RCC 7860 (cell line): ENCODE measurements around the gene WNT10A.
A peak's percentile ranks its signal among the peaks of the same experiment; 100 is the strongest.

ENCODE experiments used
- DNase-seq: peaks from one replicate; pipeline ENCODE4 v3.0.0-alpha.2; 2015; ENCODE audit warnings: low spot score
- FAIRE-seq: peaks from 2 replicates; lab custom pipeline; 2012; peaks lifted over from hg19 to GRCh38; lab: Jason Lieb, UNC

Gene WNT10A

DNA sequence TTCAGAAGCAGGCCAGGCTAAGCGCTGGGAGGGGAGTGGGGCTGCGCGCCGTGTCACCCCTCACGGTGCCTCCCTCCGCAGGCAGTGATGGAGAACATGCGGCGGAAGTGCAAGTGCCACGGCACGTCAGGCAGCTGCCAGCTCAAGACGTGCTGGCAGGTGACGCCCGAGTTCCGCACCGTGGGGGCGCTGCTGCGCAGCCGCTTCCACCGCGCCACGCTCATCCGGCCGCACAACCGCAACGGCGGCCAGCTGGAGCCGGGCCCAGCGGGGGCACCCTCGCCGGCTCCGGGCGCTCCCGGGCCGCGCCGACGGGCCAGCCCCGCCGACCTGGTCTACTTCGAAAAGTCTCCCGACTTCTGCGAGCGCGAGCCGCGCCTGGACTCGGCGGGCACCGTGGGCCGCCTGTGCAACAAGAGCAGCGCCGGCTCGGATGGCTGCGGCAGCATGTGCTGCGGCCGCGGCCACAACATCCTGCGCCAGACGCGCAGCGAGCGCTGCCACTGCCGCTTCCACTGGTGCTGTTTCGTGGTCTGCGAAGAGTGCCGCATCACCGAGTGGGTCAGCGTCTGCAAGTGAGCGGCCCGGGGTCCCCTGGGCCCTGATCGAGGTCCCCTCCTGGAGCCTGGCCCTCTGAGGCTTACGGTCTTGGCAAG lies 12.2 kb downstream of the WNT10A start:
- no peak for FAIRE-seq

DNA sequence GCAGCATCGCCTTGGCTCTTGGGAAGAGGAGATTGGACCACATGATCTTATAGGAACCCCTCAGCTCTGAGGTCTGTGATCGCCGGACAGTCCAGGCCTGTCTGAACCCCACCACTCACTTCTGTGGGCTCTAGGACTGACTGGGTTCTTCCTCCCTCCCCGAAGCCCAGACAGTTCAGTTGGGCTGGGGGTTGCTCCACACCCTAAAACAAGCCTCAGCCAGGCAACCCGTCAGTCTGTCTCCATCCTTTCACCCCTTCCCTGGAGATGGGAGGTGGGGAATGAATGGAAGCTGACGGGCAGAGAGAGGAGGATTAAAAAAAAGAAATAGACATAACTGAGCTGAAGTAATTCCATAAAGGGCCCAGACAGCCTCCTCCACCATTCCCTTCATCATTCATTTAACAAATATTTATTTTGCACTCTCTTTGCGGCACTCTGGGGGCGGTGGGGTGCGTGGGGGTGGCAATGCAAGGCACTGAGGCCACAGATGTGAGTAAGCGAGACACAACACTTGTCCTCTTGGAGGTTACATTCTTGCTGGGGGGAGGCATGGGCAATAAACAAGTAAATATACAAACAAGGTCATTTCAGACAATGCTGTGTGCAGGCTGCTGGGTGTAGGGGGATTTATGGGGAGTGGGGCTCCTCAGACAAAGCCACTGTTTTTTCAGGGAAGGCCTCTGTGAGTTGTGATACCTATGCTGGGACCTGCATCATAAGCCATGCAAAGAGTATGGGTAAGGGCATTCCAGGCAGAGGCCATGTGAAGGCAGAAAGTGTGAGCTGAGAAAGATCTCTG lies 12.9 kb downstream of the WNT10A start:
- FAIRE-seq (no peak), DNase-seq (no peak)

More for the DNA sequence above, 12.2 kb downstream of the WNT10A start:
- DNase-seq = peak; percentile 65

DNA sequence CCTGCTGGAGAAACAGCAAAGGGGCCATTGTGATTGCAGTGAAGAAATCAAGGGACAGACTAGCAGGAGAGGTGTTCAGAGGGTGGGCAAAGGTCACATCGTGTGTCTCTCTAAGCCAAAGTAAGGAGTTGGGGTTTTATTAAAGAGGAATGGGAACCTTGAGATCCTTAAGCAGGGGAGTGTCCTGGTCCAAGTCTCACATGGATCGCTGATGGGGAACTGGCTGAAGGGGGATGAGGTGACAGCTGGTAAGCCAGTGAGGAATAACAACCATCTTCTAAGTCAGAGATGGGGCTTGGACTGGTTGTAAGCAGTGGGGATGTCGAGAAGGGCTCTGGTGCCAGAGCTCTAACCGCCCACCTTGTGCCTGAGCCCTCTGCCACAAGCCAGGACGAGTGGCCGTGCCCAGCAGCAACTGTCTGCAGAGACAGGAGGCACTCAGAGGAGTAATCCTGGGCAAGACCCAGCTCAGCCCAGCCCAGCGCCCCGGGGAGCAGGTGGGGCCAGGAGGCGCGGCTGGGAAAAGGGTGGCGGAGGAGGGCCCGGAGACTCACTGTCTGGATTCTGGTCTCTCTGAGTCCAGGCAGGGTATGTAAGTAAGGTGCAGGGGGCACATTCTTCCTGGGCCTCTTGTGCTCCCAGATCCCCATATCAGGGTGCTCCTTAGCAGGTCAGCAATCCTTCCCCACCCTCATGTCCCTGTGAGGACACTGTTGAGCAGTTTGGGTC lies 13.7 kb downstream of the WNT10A start:
- no peak for FAIRE-seq
- no peak for DNase-seq

DNA sequence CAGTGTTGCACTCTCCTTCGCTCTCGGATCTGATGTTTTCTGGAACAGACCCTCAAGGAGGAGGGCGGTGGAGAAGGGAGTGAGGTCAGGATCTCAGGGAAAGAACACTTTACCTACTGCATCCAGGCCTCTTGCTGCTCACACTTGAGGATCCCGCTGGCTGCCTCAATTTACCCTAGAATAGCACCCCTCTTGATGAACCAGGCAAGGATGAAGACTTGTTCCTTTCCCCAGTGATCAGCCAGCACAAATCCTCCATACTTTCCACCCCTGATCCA lies 14.2 kb downstream of the WNT10A start:
- DNase-seq = no peak
- FAIRE-seq = no peak

DNA sequence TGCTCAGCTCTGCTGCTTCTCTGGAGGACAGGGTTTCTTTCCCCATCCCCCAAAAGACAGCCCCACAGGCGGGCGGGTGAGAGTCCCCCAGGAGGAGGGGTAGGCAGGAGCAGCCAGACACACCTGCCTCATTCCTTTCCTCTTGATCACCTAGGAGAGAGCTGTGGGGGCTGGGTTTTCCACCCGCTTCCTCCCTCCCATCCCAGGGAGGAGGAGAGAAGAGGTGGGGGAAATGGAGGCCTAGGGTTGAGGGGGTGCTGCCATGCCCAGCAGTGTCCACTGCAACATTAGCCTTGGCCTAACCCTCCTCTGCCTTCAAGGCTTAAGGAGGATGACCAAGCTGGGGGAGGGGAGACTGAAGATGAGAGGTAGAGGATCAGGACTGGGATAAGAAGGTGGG lies 14.7 kb downstream of the WNT10A start:
- DNase-seq (no peak), FAIRE-seq (no peak)

DNA sequence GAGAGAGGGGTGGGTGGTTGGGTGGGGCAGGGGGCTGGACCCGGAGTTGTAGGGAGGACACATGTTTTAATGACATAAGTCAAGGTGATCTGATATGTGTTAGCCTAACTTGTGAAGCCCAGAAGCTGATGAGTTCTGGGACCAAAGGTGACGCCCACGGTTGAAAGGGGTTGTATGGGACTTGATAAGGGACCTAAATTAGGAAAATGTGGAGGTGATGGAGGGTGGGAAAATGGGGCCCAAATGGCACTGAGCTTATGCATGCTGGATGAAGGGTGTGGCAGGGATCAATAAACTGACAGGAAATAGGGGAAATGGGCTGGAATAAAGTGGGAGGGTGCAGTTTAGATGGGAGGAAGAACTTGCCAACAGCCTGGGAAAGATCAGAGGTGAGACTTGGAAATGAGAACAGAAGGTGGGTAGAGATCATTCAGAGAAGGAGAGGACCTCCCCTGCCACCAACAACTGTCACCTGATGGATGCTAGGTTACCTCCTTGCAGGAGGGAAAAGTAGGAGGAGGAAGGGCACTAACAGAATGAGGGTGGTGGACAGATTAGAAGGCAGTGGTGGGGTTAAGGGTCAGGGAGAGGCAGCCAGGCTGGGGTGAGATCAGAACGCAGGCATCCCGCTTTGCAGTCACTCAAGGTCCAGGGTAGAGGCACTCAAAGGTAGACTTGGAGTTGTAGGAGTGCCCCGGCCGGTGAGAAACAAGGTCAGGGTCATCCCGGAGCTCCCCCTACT lies 15.3 kb downstream of the WNT10A start:
- peak; percentile 69 for FAIRE-seq
- DNase-seq = peak; percentile 87

DNA sequence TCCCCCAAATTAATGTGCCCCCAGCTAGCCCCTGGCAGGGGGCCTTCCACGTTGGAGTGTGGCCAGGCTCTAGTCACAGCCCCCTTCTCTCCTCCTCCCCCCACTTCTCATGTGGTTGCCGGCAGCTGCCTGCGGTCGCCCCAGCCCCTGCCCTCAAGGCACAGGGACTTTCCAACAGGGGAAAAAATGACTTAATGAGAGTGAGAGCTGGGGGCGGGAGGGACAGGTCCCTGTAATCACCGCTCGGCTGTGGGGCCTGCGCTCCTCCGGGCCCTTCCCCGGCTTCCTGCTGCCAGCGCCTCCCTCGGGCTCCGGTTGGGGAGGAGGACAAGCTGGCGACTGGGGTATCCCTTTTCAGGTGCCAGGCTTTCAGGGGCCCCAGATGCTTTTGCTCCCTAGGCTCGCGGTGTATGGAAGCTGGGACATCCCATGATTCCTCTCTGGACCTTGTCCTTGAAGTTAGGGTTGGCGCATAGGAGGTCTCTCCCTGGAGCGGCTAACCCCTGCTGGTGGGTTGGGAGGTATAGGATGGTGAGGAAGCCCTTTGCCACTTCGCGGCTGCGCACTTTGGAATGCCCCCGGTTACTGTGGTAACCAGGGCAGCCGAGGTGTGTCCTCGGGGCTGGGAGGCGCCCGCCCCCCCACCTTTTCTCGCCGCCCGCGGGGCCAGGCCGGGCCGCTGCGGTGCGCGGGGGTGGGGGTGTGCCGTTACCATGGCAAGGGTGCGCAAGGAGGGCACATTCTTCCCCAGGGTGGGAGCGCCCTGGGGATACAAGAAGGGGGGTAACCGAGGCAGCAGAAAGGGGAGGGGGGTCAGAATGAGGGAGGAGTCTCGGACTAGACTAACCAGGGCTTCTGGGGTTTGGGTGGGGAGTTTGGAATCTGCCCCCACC lies 16.1 kb downstream of the WNT10A start:
- DNase-seq (peak; percentile 88), FAIRE-seq (peak; percentile 66)

DNA sequence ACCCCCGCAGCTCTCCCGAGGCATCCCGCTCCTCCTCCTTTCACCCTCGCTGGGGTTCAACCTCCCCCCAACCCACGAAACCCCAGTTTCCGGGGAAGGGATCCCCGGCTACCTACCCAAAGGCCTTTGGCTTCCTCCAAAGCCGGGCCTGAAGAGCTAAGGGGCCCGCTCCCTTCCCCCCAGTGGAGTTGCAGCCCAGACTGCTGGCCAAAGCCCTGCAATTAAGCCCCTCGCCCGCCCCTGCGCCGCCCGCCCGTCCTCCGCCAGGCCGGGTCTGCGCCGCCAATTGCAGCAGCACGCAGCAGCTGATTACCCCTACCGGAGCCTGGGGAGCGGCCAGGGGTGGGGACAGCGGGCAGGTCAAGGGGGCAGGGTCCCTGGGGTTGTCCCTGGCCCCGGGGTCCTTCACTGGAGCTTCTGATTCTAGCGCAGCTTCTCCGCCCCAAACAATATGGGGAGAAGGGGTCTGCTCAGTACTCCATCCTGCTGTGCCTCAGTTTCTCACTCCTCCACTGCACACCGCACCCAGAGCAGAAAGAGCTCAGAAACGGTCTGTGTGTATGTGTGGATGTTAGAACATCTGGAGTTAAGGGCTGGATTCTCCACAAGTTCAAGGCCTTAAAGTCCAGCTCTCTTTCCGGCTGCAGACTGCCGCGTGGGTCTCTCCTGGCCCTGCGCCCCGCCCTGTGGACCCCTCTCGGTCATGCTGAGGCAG lies 16.9 kb downstream of the WNT10A start:
- DNase-seq = no peak

DNA sequence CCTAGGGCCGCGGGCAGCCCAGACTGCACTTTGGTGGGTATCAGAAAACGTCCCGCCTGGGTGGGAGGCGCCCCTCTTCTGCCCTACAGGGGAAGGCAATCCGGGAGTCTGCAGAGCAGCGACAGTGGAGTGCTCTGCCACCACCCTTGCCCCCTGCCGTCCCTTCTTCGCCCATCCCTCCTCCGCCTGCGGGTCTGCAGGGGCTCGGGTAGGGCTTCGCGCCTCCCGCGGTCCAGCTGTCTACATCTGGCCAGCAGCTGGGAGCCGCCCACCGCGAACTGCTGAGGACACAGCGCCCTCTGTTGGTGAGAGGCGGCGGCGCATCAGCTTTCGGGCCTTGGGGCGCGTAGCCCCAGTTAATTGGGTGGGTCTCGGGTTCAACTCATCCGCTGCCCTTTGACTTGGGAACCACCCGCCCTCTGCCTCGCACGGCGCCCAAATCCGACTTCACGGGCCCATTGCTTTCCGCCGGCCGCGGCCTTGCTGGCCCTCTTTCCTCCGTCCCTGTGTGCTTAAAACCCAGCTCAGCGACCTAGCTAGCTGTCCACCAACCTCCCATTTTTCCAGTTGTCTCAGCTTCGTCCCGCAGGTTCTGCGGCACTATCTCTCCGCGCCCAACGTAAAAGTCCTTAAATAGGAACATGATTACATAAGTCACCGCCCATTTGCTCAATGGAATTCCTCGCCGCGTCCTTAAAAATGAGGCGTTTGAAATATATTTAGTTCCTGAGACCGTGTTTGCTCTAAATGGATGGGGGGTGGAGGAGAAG lies 17.6 kb downstream of the WNT10A start:
- DNase-seq (no peak), FAIRE-seq (no peak)

More for the DNA sequence above, 16.9 kb downstream of the WNT10A start:
- no peak for FAIRE-seq

DNA sequence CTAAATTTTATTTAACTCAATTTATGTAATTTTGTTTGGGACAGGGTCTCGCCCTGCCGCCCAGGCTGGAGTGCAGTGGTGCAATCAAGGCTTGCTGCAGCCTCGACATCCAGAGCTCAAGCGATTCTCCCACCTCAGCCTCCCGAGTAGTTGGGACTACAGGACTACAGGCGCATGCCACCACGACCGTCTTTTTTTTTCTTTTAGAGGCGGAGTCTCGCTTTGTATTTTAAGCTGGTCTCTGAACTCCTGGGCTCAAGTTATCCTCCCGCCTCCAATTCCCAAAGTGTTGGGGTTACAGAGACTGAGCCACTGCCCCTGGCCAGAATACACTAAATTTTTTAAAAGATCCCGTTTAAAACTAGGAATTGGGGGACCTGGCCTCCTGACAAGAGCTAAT lies 18.5 kb downstream of the WNT10A start:
- no peak for DNase-seq

DNA sequence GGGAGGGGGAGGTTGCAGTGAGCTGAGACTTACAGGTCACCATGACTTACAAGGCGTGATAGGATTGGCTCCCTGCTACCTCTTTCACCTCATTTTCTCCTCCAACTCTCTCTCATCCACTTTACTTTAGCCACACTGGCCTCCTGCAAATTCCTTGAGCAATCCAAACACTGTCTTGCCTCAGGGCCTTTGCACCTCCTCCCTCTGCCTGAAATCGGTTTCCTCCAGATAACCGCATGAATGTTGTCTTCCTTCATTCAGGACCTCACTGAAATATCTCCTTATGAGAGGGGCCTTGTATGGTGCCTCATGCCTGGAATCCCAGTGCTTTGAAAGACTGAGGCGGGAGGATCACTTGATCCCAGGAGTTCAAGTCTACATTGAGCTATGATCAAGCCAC lies 21.8 kb downstream of the WNT10A start:
- FAIRE-seq = no peak
- DNase-seq = no peak

More for the DNA sequence above, 18.5 kb downstream of the WNT10A start:
- no peak for FAIRE-seq

DNA sequence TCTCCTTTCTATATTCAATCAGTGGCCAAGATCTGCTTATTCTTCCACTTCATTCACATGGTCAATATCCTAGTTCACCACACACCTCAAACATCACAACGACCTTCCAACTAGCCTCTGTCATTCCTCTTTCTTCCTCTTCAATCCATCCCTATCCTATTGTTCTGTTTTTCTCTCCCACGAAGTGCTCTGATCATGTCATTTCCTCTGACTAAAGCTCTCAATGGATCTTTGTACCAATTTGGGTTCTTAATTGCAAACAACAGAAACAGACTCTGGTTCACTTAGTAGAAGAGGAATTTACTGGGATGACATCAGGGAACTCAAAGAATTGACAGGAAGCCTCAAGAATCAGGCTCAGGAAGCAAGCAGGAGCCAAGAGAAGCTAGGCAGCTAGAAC lies 23.5 kb downstream of the WNT10A start:
- no peak for FAIRE-seq
- no peak for DNase-seq

DNA sequence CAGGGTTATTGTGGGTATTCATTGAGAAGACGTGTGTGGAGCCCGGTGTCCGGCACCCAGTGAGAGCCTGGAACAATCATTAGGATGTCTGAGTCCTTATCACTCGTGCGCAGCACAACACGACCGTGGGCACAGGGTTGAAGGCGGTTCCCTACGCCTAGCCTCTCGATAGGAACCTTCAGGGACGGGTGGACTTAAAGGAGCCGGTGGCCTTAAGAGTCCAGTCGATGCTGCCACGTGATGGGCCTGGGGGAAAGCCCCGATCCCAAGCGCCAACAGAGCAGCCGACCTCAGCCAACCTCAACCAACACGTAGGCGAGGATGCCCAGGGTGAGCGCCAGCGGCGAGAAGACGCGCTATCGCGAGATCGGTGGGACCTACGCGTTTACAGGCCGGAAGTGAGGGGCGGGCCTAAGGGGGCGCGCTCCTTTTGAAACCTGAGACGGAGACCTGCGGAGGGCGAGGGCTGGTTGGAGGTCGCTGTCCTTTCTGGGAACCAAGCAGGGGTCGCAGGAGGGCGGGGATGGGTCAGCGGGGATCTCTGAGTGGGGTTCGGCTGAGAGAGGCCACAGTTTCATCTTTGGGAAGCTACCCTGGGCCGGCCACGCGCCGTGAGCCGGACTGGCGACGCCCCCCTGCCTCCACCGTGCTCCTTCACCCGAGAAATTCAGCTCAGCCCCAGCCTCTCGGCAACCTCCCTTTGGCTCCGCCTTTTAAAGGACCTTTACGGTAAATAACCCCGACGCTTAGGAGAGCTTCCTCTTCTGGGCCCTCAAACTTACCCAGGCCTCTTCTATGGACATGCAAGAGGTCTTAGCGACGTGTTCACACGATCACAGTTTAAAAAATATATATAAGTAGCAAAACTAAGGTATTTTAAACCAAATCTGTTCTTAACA lies 28.3 kb downstream of the WNT10A start:
- DNase-seq = peak; percentile 85
- FAIRE-seq = no peak

DNA sequence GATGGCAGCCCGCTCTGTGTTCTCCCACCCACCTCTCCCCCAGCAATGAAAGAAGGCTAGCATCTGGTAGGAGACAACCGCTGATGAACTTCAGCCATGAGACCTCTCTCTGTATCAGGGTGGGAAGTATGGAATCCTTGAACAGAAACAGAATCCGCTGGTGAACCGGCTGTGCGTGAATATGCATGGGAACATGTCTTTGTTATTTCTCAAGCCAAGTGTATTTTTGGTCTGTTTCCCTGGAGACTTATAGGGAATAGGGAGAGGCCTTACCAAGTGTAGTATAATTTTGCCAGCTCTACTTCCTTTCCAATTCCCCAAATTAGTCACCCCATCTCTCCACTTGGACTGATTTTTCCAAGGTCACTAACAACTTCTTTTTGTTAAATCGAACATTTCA lies 30.1 kb downstream of the WNT10A start:
- FAIRE-seq = no peak

DNA sequence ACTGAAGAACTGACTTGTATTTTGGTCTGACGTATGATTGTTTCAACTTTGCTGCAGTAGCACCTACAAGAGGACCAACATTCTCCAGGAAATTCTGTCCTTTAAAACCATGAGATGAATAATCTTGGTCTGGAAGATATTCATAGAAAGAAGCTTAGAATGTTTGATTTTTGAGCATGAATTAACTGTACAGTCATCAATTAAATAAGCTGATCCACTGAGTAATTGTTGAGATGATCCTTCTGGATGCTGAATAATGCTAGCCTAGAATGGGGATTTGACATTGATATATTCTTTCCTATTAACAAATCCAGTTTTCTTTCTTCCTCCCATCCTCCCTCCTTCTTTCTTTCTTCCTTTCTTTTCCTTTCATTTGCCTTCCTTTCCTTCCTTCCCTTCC lies 39.9 kb downstream of the WNT10A start:
- FAIRE-seq (no peak), DNase-seq (no peak)

More for the DNA sequence above, 30.1 kb downstream of the WNT10A start:
- no peak for DNase-seq

DNA sequence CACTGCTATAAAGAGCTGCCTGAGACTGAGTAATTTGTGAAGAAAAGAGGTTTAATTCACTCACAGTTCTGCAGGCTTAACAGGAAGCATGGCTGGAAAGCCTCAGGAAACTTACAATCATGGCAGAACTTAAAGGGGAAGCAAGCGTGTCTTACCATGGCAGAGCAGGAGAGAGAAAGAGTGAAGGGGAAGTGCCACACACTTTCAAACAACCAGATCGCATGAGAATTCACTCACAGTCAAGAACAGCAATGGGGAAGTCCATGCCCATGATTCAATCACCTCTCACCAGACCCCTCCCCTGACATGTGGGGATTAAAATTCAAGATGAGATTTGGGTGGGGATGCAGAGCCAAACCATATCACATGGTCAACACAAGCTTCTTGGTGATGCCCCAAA lies 44.1 kb downstream of the WNT10A start:
- FAIRE-seq (no peak), DNase-seq (no peak)

DNA sequence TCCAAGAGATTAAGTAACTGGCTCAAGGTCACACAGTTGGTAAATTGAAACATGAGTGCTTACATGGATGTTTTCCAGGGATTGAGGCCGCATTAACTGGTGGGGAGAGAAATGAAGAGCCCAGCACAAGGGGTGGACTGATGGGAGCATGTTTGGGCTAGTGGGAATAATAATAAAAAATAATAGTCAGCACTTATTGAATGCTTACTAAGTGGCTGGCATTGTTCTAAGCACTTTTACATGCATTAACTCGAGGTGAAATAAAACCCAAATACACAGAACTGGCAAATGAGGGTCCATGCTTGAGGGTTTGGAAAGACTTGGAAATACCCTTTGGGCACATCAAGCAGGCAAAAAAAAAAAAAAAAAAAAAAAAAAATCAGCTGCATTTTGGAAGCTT lies 44.8 kb downstream of the WNT10A start:
- DNase-seq (no peak), FAIRE-seq (no peak)

DNA sequence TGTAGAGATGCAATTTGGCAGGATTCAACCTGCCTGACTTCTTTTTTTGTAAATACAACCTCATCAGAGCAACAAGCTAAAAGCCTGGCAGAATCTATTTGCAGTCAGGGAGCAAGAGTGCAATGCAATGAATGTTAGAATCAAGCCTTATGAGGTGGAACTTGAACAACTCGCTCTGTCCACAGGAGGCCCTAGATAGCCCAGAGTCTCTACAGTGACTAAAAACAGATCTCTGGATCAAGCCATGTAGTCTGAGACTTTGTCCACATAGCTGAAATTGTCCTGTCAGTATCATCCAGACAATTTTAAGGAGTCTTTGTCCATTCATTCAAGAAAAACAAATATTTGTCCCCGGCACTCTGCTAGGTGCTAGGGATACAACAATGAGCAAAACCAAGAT lies 46.8 kb downstream of the WNT10A start:
- DNase-seq = no peak
- FAIRE-seq = no peak
